ENCODE results near the gene LAPTM4A.
"Not testable (repeated sequence)": the region's sequence is repeated elsewhere in the genome, so short reads cannot be mapped to it uniquely, and the experiment has no call there.

LAPTM4A gene

GRCh38 chr2:20074901-20075300, 23.5 kb upstream of the LAPTM4A start:
- DNase-seq: no peak

- DNase-seq: not testable (repeated sequence)
These were observed 22.7 kb upstream of the LAPTM4A start for GRCh38 chr2:20074046-20074648.

GRCh38 chr2:20073460-20073859, 22.0 kb upstream of the LAPTM4A start:
- no peak for DNase-seq

GRCh38 chr2:20072436-20073158, 21.2 kb upstream of the LAPTM4A start:
- no peak for DNase-seq

GRCh38 chr2:20071397-20072383, 20.3 kb upstream of the LAPTM4A start:
- DNase-seq: no peak

GRCh38 chr2:20069756-20070155, 18.3 kb upstream of the LAPTM4A start:
- DNase-seq: no peak

GRCh38 chr2:20067992-20068584, 16.7 kb upstream of the LAPTM4A start:
- DNase-seq: no peak

- no peak for DNase-seq
These were observed 14.6 kb upstream of the LAPTM4A start for GRCh38 chr2:20065885-20066602.

GRCh38 chr2:20064841-20065240, 13.4 kb upstream of the LAPTM4A start:
- DNase-seq: no peak

GRCh38 chr2:20064421-20064820, 13.0 kb upstream of the LAPTM4A start:
- no peak for DNase-seq

- DNase-seq: no peak
These were observed 11.5 kb upstream of the LAPTM4A start for GRCh38 chr2:20062615-20063545.

GRCh38 chr2:20061940-20062339, 10.5 kb upstream of the LAPTM4A start:
- no peak for DNase-seq

- DNase-seq: no peak
These were observed 10.0 kb upstream of the LAPTM4A start for GRCh38 chr2:20061476-20061875.

GRCh38 chr2:20060106-20060505, 8.7 kb upstream of the LAPTM4A start:
- no peak for DNase-seq

- no peak for DNase-seq
These were observed 5.8 kb upstream of the LAPTM4A start for GRCh38 chr2:20057268-20057667.

- DNase-seq: no peak
These were observed 3.5 kb upstream of the LAPTM4A start for GRCh38 chr2:20054931-20055330.

GRCh38 chr2:20054119-20054518, 2.7 kb upstream of the LAPTM4A start:
- DNase-seq: no peak

- DNase-seq: no peak
These were observed 1.4 kb upstream of the LAPTM4A start for GRCh38 chr2:20052861-20053281.

GRCh38 chr2:20052229-20052851, 912 bp upstream of the LAPTM4A start:
- no peak for DNase-seq

GRCh38 chr2:20050646-20051531, 539 bp downstream of the LAPTM4A start:
- DNase-seq: no peak
